Panc1 (cell line): Measurements from ENCODE around the gene OR51B5. TPM values are rescaled to one million over a fixed set of nuclear protein-coding genes. Genes with fewer than 3 reads are reported as not detected.
"Not testable (repeated sequence)": the region's sequence is repeated elsewhere in the genome, so short reads cannot be mapped to it uniquely, and the experiment has no call there.

ENCODE experiments used
- ATAC-seq: fragments of 200-7000 bp; cut with Tn5 transposase; 2 replicates; pipeline ENCODE4 v1.9.1; 2020; ENCODE audit warnings: mild to moderate bottlenecking, moderate library complexity
- BruUV-seq: library from RNA; stranded (reverse); fragments of 400-500 nt; replicated peaks from 2 replicates; lab custom pipeline; 2021; lab: Mats Ljungman, UMichigan
- CTCF ChIA-PET: fragments of 300-600 bp; sonication (Branson Sonifier 250); formaldehyde crosslinking; loops from one replicate; lab custom pipeline; 2022; ENCODE audit warnings: antibody characterized with exemption; lab: Charles Lee
- POLR2A ChIA-PET: fragments of 300-600 bp; sonication (Branson Sonifier 250); formaldehyde crosslinking; loops from one replicate; lab custom pipeline; 2022; ENCODE audit warnings: antibody characterized with exemption; lab: Charles Lee
- DNase-seq: peaks from one replicate; pipeline ENCODE4 v3.0.0-alpha.2; 2010; ENCODE audit warnings: low read depth, low spot score
- H3K27ac ChIP-seq: 2 replicates; pipeline ENCODE4 v1.5.1; 2011; ENCODE audit warnings: mild to moderate bottlenecking, low read length, inconsistent platforms
- H3K27me3 ChIP-seq: fragments of 200-500 bp; sonication (Bioruptor generic); 2 replicates; pipeline ENCODE4 v1.6.0; 2014; ENCODE audit warnings: low read length, inconsistent platforms; ENCODE audit not compliant: control insufficient read depth, insufficient read depth
- H3K36me3 ChIP-seq: fragments of 200-500 bp; sonication (Bioruptor generic); 2 replicates; pipeline ENCODE4 v1.5.1; 2014; ENCODE audit warnings: inconsistent platforms, mild to moderate bottlenecking, low read length, moderate library complexity; ENCODE audit not compliant: control insufficient read depth, insufficient read depth
- H3K4me1 ChIP-seq: 2 replicates; pipeline ENCODE4 v1.5.1; 2011; ENCODE audit warnings: inconsistent platforms, mild to moderate bottlenecking, low read length, moderate library complexity; ENCODE audit not compliant: control insufficient read depth, insufficient read depth
- H3K4me3 ChIP-seq, 2 experiments: 2 replicates each; pipeline ENCODE4 v1.5.1; 2011 to 2012; ENCODE audit warnings: low read depth in 2 of 2, low read length in 2 of 2, mild to moderate bottlenecking in 2 of 2, inconsistent platforms in 1 of 2, moderate library complexity in 1 of 2
- H3K9me3 ChIP-seq: fragments of 200-500 bp; sonication (Bioruptor generic); 2 replicates; pipeline ENCODE4 v1.5.1; 2014; ENCODE audit warnings: low read depth, mild to moderate bottlenecking, inconsistent platforms, low read length, moderate library complexity; ENCODE audit not compliant: control insufficient read depth, insufficient read depth
- CTCF ChIP-seq: fragments of 450-650 bp; IDR thresholded peaks from 2 replicates; pipeline ENCODE4 v1.5.1; 2017; ENCODE audit warnings: mild to moderate bottlenecking
- POLR2AphosphoS5 ChIP-seq: IDR thresholded peaks from 2 replicates; pipeline ENCODE4 v1.6.1; 2012; ENCODE audit warnings: mild to moderate bottlenecking, low read depth, low read length, moderate library complexity
- REST ChIP-seq, 2 experiments: IDR thresholded peaks; 2 replicates each; pipeline ENCODE4 v1.6.1; 2011 to 2012; ENCODE audit warnings: low read depth in 2 of 2, control low read depth in 1 of 2, low read length in 1 of 2, mild to moderate bottlenecking in 1 of 2, moderate library complexity in 1 of 2; ENCODE audit not compliant: insufficient read depth in 1 of 2
- SIN3A ChIP-seq: IDR thresholded peaks from 2 replicates; pipeline ENCODE4 v1.6.1; 2012; ENCODE audit warnings: low read depth, mild to moderate bottlenecking, low read length, moderate library complexity, borderline replicate concordance; ENCODE audit not compliant: insufficient read depth
- TCF7L2 ChIP-seq: IDR thresholded peaks from 2 replicates; pipeline ENCODE4 v1.6.1; 2011; ENCODE audit warnings: mild to moderate bottlenecking, low read depth, low read length, inconsistent platforms
- in situ Hi-C: cut with HindIII; loops from 2 replicates; pipeline ENCODE4 v1.10.0; 2016; ENCODE audit warnings: low sequenced_read_pairs, low pct_unique_long_range_greater_than_20kb
- intact Hi-C: fragments of 100-400 bp; cut with micrococcal nuclease; formaldehyde crosslinking; loops from one replicate; pipeline ENCODE4 v1.10.0; 2022; ENCODE audit not compliant: unreplicated experiment
- total RNA-seq: library from RNA; stranded (reverse); gene quantifications from one replicate; pipeline ENCODE4 v1.2.1, GENCODE V29; 2021; ENCODE audit not compliant: unreplicated experiment

OR51B5 gene
- total RNA-seq, 1 experiment from 2014 or later: not detected

- intact Hi-C loops: no loop called here
- ChIA-PET POLR2A (interaction anchor here (0.6 kb wide), 1 partner anchor 759 kb away, joined by 21 read pairs; no protein-coding TSS in a partner anchor), CTCF (no interaction called here)
- H3K27ac ChIP-seq: no peak overlapping the region
- H3K27me3 ChIP-seq: no peaks in the 10 kb centered on the region; the same call in 1 of the 2 replicates
- H3K9me3 ChIP-seq: no peaks in the 10 kb centered on the region
- no peaks in the 10 kb centered on the region for H3K36me3 ChIP-seq
- H3K4me1 ChIP-seq: no peaks in the 10 kb centered on the region
- TF ChIP-seq CTCF (no peak), POLR2AphosphoS5 (no peak), SIN3A (no peak), REST (IDR thresholded peaks at IDR 0.05; ENCODE audit: insufficient read depth in 1 of 2, low read depth in 2 of 2, low read length in 1 of 2) (no peak), TCF7L2 (no peak)
- no TSS peak for BruUV-seq
- no peak overlapping the region for H3K4me3 ChIP-seq
- in situ Hi-C loops: no loop called here
- ATAC-seq (no peak), DNase-seq (no peak)
Measured at GRCh38 chr11:5367448-5368074, 24.2 kb upstream of the OR51B5 start.

DNA sequence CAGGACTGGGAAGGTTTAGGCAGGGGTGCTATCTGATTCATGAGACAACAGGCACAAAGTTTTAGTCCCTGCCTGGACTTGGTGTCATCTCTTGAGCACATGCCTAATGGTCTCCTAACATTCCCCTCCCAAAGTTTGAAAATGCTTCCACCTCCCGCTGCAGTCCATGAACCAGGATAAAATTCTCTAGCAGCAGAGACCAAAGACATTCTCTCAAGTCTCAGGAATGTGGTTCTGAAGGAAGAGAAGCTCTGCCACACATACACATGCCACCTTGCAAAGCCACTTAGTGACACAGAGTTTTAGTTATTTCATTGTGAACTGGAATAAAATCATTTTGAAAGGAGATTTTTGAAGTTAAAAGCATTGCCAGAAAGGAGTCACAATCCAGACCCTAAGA is 23.5 kb upstream of the OR51B5 start:
- BruUV-seq: no TSS peak
- Histone ChIP-seq H3K4me3 (no peak overlapping the region), H3K36me3 (no peaks in the 10 kb centered on the region), H3K27ac (no peak overlapping the region), H3K27me3 (no peaks in the 10 kb centered on the region; the same call in 1 of the 2 replicates), H3K4me1 (no peaks in the 10 kb centered on the region), H3K9me3 (no peaks in the 10 kb centered on the region)
- in situ Hi-C loops: no loop called here
- POLR2A ChIA-PET: no interaction called here
- TF ChIP-seq REST (IDR thresholded peaks at IDR 0.05; ENCODE audit: insufficient read depth in 1 of 2, low read depth in 2 of 2, low read length in 1 of 2) (no peak), POLR2AphosphoS5 (no peak), SIN3A (no peak), CTCF (no peak), TCF7L2 (no peak)
- CTCF ChIA-PET: no interaction called here
- no peak for ATAC-seq
- intact Hi-C loops: no loop called here
- no peak for DNase-seq

GRCh38 chr11:5366365-5366764 is 23.0 kb upstream of the OR51B5 start:
- H3K36me3 ChIP-seq, H3K4me3 ChIP-seq, CTCF ChIA-PET, H3K9me3 ChIP-seq, BruUV-seq, intact Hi-C loops, POLR2A ChIA-PET, DNase-seq, ATAC-seq, H3K27me3 ChIP-seq, in situ Hi-C loops, H3K27ac ChIP-seq, H3K4me1 ChIP-seq: not testable (repeated sequence)
